WTC11 (cell line): ENCODE results near the gene WDR75. TPM values are rescaled to one million over a fixed set of nuclear protein-coding genes. Genes with fewer than 3 reads are reported as not detected.

ENCODE experiments used
- ATAC-seq: fragments of 200-7000 bp; cut with Tn5 transposase; 2 replicates; pipeline ENCODE4 v1.10.0; 2021; ENCODE audit warnings: mild to moderate bottlenecking, moderate library complexity
- Bru-seq: library from RNA; stranded (reverse); fragments of 400-500 nt; gene quantifications from one replicate; lab custom pipeline; 2021; lab: Mats Ljungman, UMichigan
- CTCF ChIA-PET: fragments of 300-600 bp; sonication (Branson Sonifier 250); formaldehyde crosslinking; loops from one replicate; lab custom pipeline; 2021; ENCODE audit warnings: antibody characterized with exemption; lab: Charles Lee
- POLR2A ChIA-PET: fragments of 350-600 bp; sonication (Branson Sonifier 250); formaldehyde crosslinking; loops from one replicate; lab custom pipeline; 2021; ENCODE audit warnings: antibody characterized with exemption; lab: Charles Lee
- DNase-seq: peaks from one replicate; pipeline ENCODE4 v3.0.0; 2021; ENCODE audit warnings: low spot score
- H3K27ac Mint-ChIP-seq: 2 replicates; pipeline ENCODE4 v1.8.0; 2021; ENCODE audit warnings: mixed read lengths
- H3K27me3 Mint-ChIP-seq: 2 replicates; pipeline ENCODE4 v1.8.0; 2021; ENCODE audit warnings: low read depth, mild to moderate bottlenecking, moderate library complexity, mixed read lengths
- H3K36me3 Mint-ChIP-seq: 2 replicates; pipeline ENCODE4 v1.8.0; 2021; ENCODE audit warnings: mixed read lengths
- H3K4me1 Mint-ChIP-seq: 2 replicates; pipeline ENCODE4 v1.8.0; 2022; ENCODE audit warnings: mixed read lengths
- H3K4me3 Mint-ChIP-seq: 2 replicates; pipeline ENCODE4 v1.8.0; 2021; ENCODE audit warnings: mild to moderate bottlenecking, moderate library complexity, mixed read lengths
- H3K9me3 Mint-ChIP-seq: 2 replicates; pipeline ENCODE4 v1.8.0; 2021; ENCODE audit warnings: mixed read lengths
- AR ChIP-seq: fragments of 250-450 bp; sonication (Bioruptor Pico); IDR thresholded peaks from 2 replicates; pipeline ENCODE4 v1.9.0; 2021; ENCODE audit warnings: mild to moderate bottlenecking
- CDX4 ChIP-seq: fragments of 250-450 bp; sonication (Bioruptor Pico); IDR thresholded peaks from 2 replicates; pipeline ENCODE4 v1.9.0; 2021; ENCODE audit warnings: moderate library complexity, mild to moderate bottlenecking, inconsistent platforms, borderline replicate concordance
- CTCF ChIP-seq: fragments of 200-600 bp; IDR thresholded peaks from 2 replicates; pipeline ENCODE4 v1.8.0; 2022; ENCODE audit warnings: antibody characterized with exemption
- ETV6 ChIP-seq: sonication (generic); formaldehyde crosslinking; IDR thresholded peaks from 2 replicates; pipeline ENCODE4 v1.8.1; 2022; ENCODE audit warnings: mild to moderate bottlenecking, missing genetic modification reagents
- IRF1 ChIP-seq: sonication (generic); formaldehyde crosslinking; IDR thresholded peaks from 2 replicates; pipeline ENCODE4 v1.8.0; 2023; ENCODE audit warnings: missing genetic modification reagents
- KAT7 ChIP-seq: sonication (generic); formaldehyde crosslinking; IDR thresholded peaks from 2 replicates; pipeline ENCODE4 v1.8.1; 2023; ENCODE audit warnings: missing genetic modification reagents, mild to moderate bottlenecking, borderline replicate concordance
- MYBL2 ChIP-seq: sonication (generic); formaldehyde crosslinking; IDR thresholded peaks from 2 replicates; pipeline ENCODE4 v1.8.1; 2023; ENCODE audit warnings: mild to moderate bottlenecking, moderate library complexity, missing genetic modification reagents
- NFYB ChIP-seq: sonication (generic); formaldehyde crosslinking; conservative IDR thresholded peaks from 2 replicates; pipeline ENCODE4 v1.8.0; 2022; ENCODE audit warnings: low read depth, missing genetic modification reagents
- RELA ChIP-seq: sonication (generic); formaldehyde crosslinking; IDR thresholded peaks from 2 replicates; pipeline ENCODE4 v1.8.1; 2022; ENCODE audit warnings: missing genetic modification reagents, mild to moderate bottlenecking, borderline replicate concordance
- USF2 ChIP-seq: sonication (generic); formaldehyde crosslinking; IDR thresholded peaks from 2 replicates; pipeline ENCODE4 v1.8.1; 2023; ENCODE audit warnings: mild to moderate bottlenecking, missing genetic modification reagents, moderate library complexity
- ZBTB21 ChIP-seq: sonication (generic); formaldehyde crosslinking; IDR thresholded peaks from 2 replicates; pipeline ENCODE4 v1.8.1; 2023; ENCODE audit warnings: mild to moderate bottlenecking, missing genetic modification reagents, borderline replicate concordance
- ZBTB43 ChIP-seq: sonication (generic); formaldehyde crosslinking; IDR thresholded peaks from 2 replicates; pipeline ENCODE4 v1.8.1; 2023; ENCODE audit warnings: mild to moderate bottlenecking, missing genetic modification reagents
- ZNF138 ChIP-seq: sonication (generic); formaldehyde crosslinking; conservative IDR thresholded peaks from 2 replicates; pipeline ENCODE4 v1.8.1; 2022; ENCODE audit warnings: mild to moderate bottlenecking, moderate library complexity, missing genetic modification reagents
- ZNF232 ChIP-seq: sonication (generic); formaldehyde crosslinking; IDR thresholded peaks from 2 replicates; pipeline ENCODE4 v1.8.0; 2022; ENCODE audit warnings: mild to moderate bottlenecking, missing genetic modification reagents
- ZNF396 ChIP-seq: fragments of 250-450 bp; sonication (Bioruptor Pico); IDR thresholded peaks from 2 replicates; pipeline ENCODE4 v1.8.0; 2021; ENCODE audit warnings: mild to moderate bottlenecking, moderate library complexity, borderline replicate concordance
- ZNF423 ChIP-seq: fragments of 250-450 bp; sonication (Bioruptor Pico); IDR thresholded peaks from 2 replicates; pipeline ENCODE4 v2.1.2; 2022; ENCODE audit warnings: mild to moderate bottlenecking, moderate library complexity
- ZNF532 ChIP-seq: fragments of 250-450 bp; sonication (Bioruptor Pico); IDR thresholded peaks from 2 replicates; pipeline ENCODE4 v1.9.0; 2021; ENCODE audit warnings: mild to moderate bottlenecking, borderline replicate concordance
- ZNF671 ChIP-seq: fragments of 250-450 bp; sonication (Bioruptor Pico); IDR thresholded peaks from 2 replicates; pipeline ENCODE4 v1.8.0; 2021; ENCODE audit warnings: mild to moderate bottlenecking
- ZSCAN18 ChIP-seq: fragments of 250-450 bp; sonication (Bioruptor Pico); IDR thresholded peaks from 2 replicates; pipeline ENCODE4 v2.1.2; 2022; ENCODE audit warnings: mild to moderate bottlenecking, moderate library complexity
- long read RNA-seq, 3 experiments: library from RNA in 1 of 3; library from capped mRNA in 1 of 3; library from polyadenylated mRNA in 1 of 3; unstranded in 2 of 3; stranded (forward) in 1 of 3; transcript quantifications; one replicate each; pipeline ENCODE4 v2.0.0, GENCODE V29; 2021
- total RNA-seq: library from RNA; stranded (reverse); gene quantifications from 3 replicates; pipeline ENCODE4 v1.2.3, GENCODE V29; 2021

Gene WDR75
- total RNA-seq = 59.0 to 68.3 TPM (median 64.8 TPM) in 3 replicates
- percentile 96 among the genes with signal in this experiment for Bru-seq, nascent RNA
- long read RNA-seq, experiment 1, full-length matches to known transcripts = 242 of 296 reads
- long read RNA-seq, experiment 1, partial matches to known transcripts = 31 of 296 reads
- long read RNA-seq, experiment 1, other reads (novel, unspliced or antisense) = 23 of 296 reads
- long read RNA-seq, experiment 2, transcript WDR75-201 (21 exons, 2,701 nt) = major isoform, 39 of 89 reads
- long read RNA-seq, experiment 2, partial matches to known transcripts = 29 of 89 reads
- long read RNA-seq, experiment 2, other reads (novel, unspliced or antisense) = 21 of 89 reads
- long read RNA-seq, experiment 3, transcript WDR75-201 (21 exons, 2,701 nt) = major isoform, 92 of 107 reads
- long read RNA-seq, experiment 3, partial matches to known transcripts = 4 of 107 reads
- long read RNA-seq, experiment 3, other reads (novel, unspliced or antisense) = 11 of 107 reads

- Mint-ChIP-seq H3K4me3 (no peak within 1 kb of the TSS), H3K36me3 (no peaks in the 10 kb centered on the region), H3K27me3 (no peaks in the 10 kb centered on the region), H3K9me3 (no peaks in the 10 kb centered on the region; the same call in 1 of the 2 replicates), H3K4me1 (peaks cover 6% of the 10 kb centered on the region; the same call in 1 of the 2 replicates), H3K27ac (peak within 1 kb of the TSS; percentile 99)
- peak; percentile 98 for ATAC-seq
- DNase-seq = peak; percentile 89
- CTCF ChIA-PET = no interaction called here
- POLR2A ChIA-PET = interaction anchor here (0.5 to 0.7 kb wide), 2 partner anchors 28 to 62 kb away, joined by 4 read pairs; no protein-coding TSS in a partner anchor
- TF ChIP-seq ZBTB21 (CRISPR knock-in tag) (no peak), ZSCAN18 (CRISPR knock-in tag) (no peak), AR (no peak), KAT7 (CRISPR knock-in tag) (peak; percentile 55; the same call in 1 of the 2 replicates), CTCF (no peak), ZNF423 (CRISPR knock-in tag) (no peak), USF2 (CRISPR knock-in tag) (peak; percentile 95), ZNF671 (CRISPR knock-in tag) (no peak), ZBTB43 (CRISPR knock-in tag) (no peak), ZNF396 (no peak), ETV6 (CRISPR knock-in tag) (peak; percentile 24), CDX4 (CRISPR knock-in tag) (no peak), ZNF532 (CRISPR knock-in tag) (no peak), IRF1 (no peak), ZNF232 (CRISPR knock-in tag) (no peak), NFYB (CRISPR knock-in tag) (no peak), RELA (CRISPR knock-in tag) (no peak), MYBL2 (CRISPR knock-in tag) (no peak), ZNF138 (CRISPR knock-in tag) (no peak)
These were observed at the start of gene WDR75 for GRCh38 chr2:189440947-189441708. TSS of gene WDR75 (plus strand) at chr2:189441474. CDS start at chr2:189441493, 19 bp downstream.
